HG03521 (cell line): ENCODE results near the gene UBE2E2.
"Not testable (repeated sequence)": the region's sequence is repeated elsewhere in the genome, so short reads cannot be mapped to it uniquely, and the experiment has no call there.

Experiments used
- ATAC-seq: cut with Tn5 transposase; IDR thresholded peaks from one replicate; pipeline ENCODE4 v1.9.1; 2021; ENCODE audit warnings: mild to moderate bottlenecking, moderate library complexity; ENCODE audit not compliant: unreplicated experiment

The UBE2E2 gene

GRCh38 chr3:23602971-23603370, 399.8 kb downstream of the UBE2E2 start:
- no peak for ATAC-seq

- no peak for ATAC-seq
Observed at GRCh38 chr3:23607184-23607847, 404.2 kb downstream of the UBE2E2 start.

DNA sequence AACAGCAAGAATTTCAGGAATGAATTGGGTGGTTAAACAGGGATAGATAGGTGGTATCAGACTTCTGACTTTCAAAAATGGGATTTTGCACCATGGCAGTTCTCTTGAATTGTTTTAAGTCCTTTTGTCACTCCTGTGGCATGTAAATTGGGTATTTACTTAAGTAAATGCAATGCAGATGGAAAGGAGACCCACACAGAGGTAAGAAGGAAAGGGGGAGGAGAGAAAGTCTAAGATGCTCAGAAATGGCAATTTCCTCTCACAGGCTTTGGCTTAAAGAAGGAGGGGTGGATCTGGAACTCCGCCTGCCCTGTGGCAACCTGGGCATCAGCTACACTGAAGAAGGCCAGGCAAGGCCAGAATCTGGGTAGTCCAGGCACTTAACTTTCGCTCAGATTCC, 405.5 kb downstream of the UBE2E2 start:
- ATAC-seq: no peak

DNA sequence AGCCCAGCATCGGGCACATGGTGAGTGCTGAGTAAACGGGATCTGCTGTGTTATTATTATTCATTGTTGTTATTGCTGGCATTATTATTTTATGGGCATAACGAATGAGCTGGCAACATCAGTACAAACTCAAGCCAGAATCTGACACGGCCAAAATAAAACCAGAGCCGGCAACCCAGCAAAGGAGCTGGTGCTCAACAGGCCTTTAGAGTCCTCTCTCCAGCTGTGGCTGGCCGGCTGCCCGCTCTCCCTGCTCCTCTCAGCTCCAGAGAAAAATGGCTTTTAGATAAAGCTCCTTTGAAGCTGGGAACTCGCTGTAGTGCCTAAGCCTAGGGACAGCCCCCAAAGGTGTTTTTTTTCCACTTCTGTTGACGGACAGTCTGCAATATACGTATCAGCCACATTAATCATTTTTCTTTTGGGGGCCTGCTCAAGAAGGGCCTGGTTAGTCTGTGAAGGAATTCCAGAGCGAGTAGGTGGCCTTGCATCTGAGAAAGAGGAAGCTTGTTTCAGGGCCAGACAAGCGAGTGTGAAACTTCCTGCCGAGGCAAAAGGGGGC, 408.7 kb downstream of the UBE2E2 start:
- ATAC-seq: no peak

- no peak for ATAC-seq
Observed at GRCh38 chr3:23612296-23612891, 409.3 kb downstream of the UBE2E2 start.

DNA sequence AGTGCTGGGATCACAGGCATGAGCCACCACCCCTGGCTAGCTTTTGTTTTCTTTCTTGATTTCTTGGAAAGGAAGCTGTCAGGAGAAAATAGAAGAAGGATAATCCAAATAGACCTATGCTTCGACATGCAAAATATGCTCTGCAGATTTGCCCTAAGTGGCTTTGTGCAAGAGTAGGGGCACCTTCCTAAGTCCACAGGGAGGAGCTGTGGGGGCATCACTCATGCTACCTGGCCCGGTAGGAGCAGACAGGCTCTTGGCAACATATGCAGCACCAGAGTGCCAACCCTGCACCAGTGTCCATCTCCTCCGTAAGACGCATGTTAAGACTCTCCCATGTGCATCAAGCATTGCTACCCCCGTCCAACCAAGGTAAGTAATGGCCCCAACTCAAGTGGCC, 411.9 kb downstream of the UBE2E2 start:
- ATAC-seq: no peak

- ATAC-seq: not testable (repeated sequence)
Observed at GRCh38 chr3:23618475-23618874, 415.3 kb downstream of the UBE2E2 start.

DNA sequence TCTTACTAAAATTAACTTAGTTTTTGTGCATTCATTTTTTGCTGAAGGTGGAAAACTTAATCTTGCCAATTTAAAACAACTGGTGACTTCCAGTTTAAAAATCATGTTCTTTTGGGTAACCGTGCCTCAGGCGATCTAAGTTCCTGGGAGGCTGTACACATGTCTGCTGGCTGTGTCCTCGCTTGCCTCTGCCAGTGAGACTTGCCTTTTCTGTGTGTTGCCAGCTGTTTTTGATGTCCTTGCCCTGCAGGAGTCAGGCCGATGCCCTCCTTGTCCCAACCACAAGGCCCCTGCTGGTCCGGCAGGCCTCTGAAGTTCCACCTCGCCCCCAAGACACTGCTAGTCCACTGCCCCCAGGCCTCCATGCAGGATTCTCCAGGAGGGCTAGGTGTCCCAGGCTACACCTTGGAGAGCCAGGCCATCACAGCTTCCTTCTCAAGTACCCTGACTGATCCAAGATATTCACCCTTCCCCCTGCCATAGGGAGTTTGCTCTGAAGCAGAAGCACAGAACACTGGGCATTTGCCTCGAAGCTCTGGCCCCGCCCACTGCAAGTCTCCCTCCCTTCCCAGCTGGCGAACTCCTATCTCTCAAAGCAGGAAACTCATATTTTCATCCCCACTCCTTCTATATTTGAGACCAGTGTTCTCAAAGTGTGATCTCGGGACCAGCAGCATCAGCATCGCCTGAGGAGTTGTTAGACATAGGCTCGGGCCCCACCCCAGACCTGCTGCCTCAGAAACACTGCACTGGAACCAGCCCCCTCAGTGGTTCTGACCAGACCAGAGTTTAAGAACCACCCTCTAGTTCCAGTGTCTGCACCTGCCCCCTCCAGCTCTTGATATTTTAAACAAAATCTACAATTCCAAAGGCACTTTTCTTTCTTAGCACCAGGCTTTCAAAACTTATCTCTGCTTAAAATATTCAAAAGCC, 416.8 kb downstream of the UBE2E2 start:
- no peak for ATAC-seq

DNA sequence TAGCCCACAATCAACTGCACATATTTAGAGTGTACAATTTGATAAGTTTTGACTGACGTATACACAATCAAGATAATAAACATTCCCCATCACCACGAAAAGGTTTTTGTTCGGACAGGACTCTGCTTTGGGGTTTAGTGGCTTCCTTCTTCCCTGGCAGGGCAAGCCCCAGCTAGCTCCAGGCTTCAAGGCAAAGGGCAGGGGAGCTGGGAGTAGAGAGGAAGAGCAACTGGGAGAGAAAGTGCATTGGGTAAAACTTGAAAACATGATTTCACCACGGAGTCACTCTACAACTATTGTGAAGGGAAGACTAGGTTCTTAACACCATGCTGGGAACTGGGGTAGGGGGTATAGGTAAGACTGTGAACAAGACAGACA, 417.5 kb downstream of the UBE2E2 start:
- no peak for ATAC-seq

- no peak for ATAC-seq
Observed at GRCh38 chr3:23623844-23624243, 420.7 kb downstream of the UBE2E2 start.

- no peak for ATAC-seq
Observed at GRCh38 chr3:23624305-23624704, 421.2 kb downstream of the UBE2E2 start.

- no peak for ATAC-seq
Observed at GRCh38 chr3:23626442-23626841, 423.3 kb downstream of the UBE2E2 start.

GRCh38 chr3:23629181-23629894, 426.2 kb downstream of the UBE2E2 start:
- no peak for ATAC-seq

DNA sequence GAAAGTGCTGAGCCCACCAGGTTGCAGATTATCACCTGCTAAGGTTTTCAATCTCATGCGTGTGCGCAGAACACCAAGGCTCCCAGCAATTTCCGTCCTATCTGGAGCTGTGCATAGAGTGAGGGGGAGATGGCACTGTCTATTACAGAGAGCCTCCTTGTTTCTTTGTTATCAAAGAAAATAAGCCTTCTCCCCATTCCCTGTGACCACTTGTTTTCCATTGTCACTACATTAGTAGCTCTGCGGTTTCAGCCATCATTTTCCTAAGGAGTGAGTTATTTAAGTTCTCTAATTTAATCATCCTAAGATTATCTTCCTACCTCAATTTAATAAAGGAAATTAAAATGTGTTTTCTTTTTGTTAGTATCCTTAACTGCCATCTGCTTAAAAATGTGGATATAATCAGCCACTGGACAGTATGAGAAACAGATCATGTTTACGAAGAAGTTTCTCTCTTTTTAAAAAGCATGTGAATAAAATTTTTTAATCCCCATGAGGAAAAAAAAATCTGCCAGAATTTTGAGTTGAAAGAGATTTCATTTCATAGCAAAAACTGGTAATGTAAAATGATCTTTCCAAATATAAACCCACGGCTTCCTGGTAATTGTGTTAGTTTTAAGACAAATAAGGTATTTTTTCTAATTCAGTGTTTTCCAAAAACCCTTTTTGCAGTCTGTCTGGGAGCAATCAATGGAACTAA, 430.3 kb downstream of the UBE2E2 start:
- no peak for ATAC-seq

- no peak for ATAC-seq
Observed at GRCh38 chr3:23637339-23637738, 434.2 kb downstream of the UBE2E2 start.

DNA sequence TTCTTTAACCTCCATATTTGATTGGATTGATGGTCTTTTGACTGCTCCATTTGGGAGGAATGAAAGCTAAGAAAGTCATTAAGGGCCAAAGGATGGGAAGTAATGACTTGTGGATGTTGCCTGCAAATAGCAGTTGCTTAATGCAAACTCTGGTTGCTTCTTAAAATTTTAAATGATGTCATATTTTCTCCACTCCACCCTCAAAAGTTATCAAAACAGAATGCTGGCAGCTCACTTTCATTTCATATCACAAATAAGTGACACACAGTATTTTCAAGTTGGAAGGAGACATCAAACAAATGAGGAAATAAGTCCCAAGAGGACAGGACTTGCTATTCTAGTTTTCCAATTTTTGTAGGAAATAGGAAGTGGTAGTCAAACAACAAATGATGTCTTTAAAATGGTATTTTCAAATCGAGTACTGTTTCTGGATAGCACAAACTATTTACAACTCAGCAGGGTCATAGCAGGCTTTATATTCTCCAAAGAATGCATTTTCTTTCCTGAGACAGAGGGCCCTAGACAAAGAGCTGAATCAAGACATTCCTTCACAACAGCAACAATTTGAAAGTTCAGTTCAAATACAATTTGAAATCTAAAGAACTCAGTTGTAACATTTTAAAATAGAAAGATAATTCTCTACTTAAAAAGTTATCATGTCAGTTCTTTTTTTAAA, 437.5 kb downstream of the UBE2E2 start:
- no peak for ATAC-seq
